HCT116 (cell line): ENCODE data around the gene MSH3.

Source experiments
- ATF3 ChIP-seq: IDR thresholded peaks from 2 replicates; pipeline ENCODE4 v1.6.1; 2012
- CBX3 ChIP-seq: IDR thresholded peaks from 2 replicates; pipeline ENCODE4 v1.6.1; 2012; ENCODE audit warnings: low read depth
- CTCF ChIP-seq, 3 experiments: fragments of 200-600 bp in 1 of 3; sonication (generic) in 1 of 3; IDR thresholded peaks in 2 of 3; conservative IDR thresholded peaks in 1 of 3; 2 replicates each; pipeline ENCODE4 v1.5.1; 2012 to 2017; ENCODE audit warnings: low read depth in 2 of 3, low read length in 2 of 3, antibody characterized with exemption in 1 of 3, borderline replicate concordance in 1 of 3, control low read depth in 1 of 3, mild to moderate bottlenecking in 1 of 3, mixed read lengths in 1 of 3, mixed run types in 1 of 3, moderate library complexity in 1 of 3; ENCODE audit not compliant: insufficient read depth in 1 of 3
- EGR1 ChIP-seq: IDR thresholded peaks from 2 replicates; pipeline ENCODE4 v1.6.1; 2012; ENCODE audit warnings: low read depth
- EZH2 ChIP-seq: fragments of 200-600 bp; sonication (generic); IDR thresholded peaks from 2 replicates; pipeline ENCODE4 v1.6.1; 2017; ENCODE audit warnings: antibody characterized with exemption, mixed run types
- EZH2phosphoT487 ChIP-seq: fragments of 200-600 bp; IDR thresholded peaks from 2 replicates; pipeline ENCODE4 v1.6.1; 2018; ENCODE audit warnings: antibody characterized with exemption, borderline replicate concordance
- POLR2A ChIP-seq: IDR thresholded peaks from 2 replicates; pipeline ENCODE4 v1.7.0; 2011; ENCODE audit warnings: borderline replicate concordance; ENCODE audit not compliant: insufficient read depth, insufficient read length; ENCODE audit errors: extremely low read depth
- POLR2AphosphoS5 ChIP-seq: IDR thresholded peaks from 2 replicates; pipeline ENCODE4 v1.6.1; 2011; ENCODE audit warnings: mild to moderate bottlenecking, low read depth, low read length, moderate library complexity
- RAD21 ChIP-seq: IDR thresholded peaks from 2 replicates; pipeline ENCODE4 v1.6.1; 2012; ENCODE audit warnings: low read depth, mild to moderate bottlenecking
- REST ChIP-seq: IDR thresholded peaks from 2 replicates; pipeline ENCODE4 v1.6.1; 2012; ENCODE audit warnings: low read depth
- SP1 ChIP-seq: IDR thresholded peaks from 2 replicates; pipeline ENCODE4 v1.6.1; 2012; ENCODE audit warnings: low read depth
- SRF ChIP-seq: IDR thresholded peaks from 2 replicates; pipeline ENCODE4 v1.6.1; 2012; ENCODE audit warnings: low read depth
- YY1 ChIP-seq: IDR thresholded peaks from 2 replicates; pipeline ENCODE4 v1.6.1; 2011; ENCODE audit warnings: low read length, low read depth, moderate library complexity, mild to moderate bottlenecking; ENCODE audit not compliant: insufficient replicate concordance; ENCODE audit errors: extremely low read depth
- ZNF274 ChIP-seq: fragments of 200-500 bp; sonication (Bioruptor generic); IDR thresholded peaks from 2 replicates; pipeline ENCODE4 v1.6.1; 2014; ENCODE audit warnings: mild to moderate bottlenecking, low read depth, low read length, inconsistent platforms

- TF ChIP-seq CTCF (IDR thresholded peaks at IDR 0.05 in 2 of 3, conservative IDR thresholded peaks at IDR 0.05 in 1 of 3; ENCODE audit: borderline replicate concordance in 1 of 3, insufficient read depth in 1 of 3, low read depth in 2 of 3, low read length in 2 of 3) (no peak), POLR2A (no peak), SRF (no peak), POLR2AphosphoS5 (no peak), REST (no peak), SP1 (no peak), RAD21 (no peak), YY1 (no peak), EGR1 (no peak), EZH2 (no peak), ATF3 (no peak), CBX3 (no peak), EZH2phosphoT487 (no peak), ZNF274 (no peak)
Observed at GRCh38 chr5:80797428-80798024, 143.1 kb downstream of the MSH3 start.
